ENCODE measurements around the gene LENG1. TPM values are rescaled to one million over a fixed set of nuclear protein-coding genes. Genes with fewer than 3 reads are reported as not detected.

Gene LENG1
- total RNA-seq, 1 donor from 2014 or later = 3.7 TPM

DNA sequence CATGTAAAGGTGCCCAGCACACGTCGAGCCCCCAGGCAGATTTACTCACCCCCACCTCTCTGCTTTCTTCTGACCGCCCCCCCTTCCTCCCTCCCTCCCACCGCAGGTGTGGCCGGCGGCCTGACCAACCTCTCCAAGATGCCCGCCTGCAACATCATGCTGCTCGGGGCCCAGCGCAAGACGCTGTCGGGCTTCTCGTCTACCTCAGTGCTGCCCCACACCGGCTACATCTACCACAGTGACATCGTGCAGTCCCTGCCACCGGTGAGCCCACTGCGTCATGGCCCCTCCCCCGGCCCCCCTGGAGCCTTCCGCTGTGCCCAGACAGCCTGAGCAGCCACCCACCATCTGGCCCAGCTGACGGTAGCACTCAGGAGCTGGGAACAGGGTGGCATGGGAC, 35.1 kb downstream of the LENG1 start:
- DNase-seq = no peak
- H3K27me3 Mint-ChIP-seq (ENCODE audit: unreplicated experiment) = peaks cover 3% of the 10 kb centered on the region
- H3K36me3 Mint-ChIP-seq (ENCODE audit: unreplicated experiment) = no peaks in the 10 kb centered on the region
- no peak overlapping the region for H3K4me3 Mint-ChIP-seq (ENCODE audit: unreplicated experiment)
- H3K4me1 Mint-ChIP-seq (ENCODE audit: low read depth, unreplicated experiment) = no peaks in the 10 kb centered on the region
- peaks cover 2% of the 10 kb centered on the region for H3K9me3 Mint-ChIP-seq (ENCODE audit: unreplicated experiment)
- TF ChIP-seq, protein P1, sequence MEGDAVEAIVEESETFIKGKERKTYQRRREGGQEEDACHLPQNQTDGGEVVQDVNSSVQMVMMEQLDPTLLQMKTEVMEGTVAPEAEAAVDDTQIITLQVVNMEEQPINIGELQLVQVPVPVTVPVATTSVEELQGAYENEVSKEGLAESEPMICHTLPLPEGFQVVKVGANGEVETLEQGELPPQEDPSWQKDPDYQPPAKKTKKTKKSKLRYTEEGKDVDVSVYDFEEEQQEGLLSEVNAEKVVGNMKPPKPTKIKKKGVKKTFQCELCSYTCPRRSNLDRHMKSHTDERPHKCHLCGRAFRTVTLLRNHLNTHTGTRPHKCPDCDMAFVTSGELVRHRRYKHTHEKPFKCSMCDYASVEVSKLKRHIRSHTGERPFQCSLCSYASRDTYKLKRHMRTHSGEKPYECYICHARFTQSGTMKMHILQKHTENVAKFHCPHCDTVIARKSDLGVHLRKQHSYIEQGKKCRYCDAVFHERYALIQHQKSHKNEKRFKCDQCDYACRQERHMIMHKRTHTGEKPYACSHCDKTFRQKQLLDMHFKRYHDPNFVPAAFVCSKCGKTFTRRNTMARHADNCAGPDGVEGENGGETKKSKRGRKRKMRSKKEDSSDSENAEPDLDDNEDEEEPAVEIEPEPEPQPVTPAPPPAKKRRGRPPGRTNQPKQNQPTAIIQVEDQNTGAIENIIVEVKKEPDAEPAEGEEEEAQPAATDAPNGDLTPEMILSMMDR (IDR thresholded peaks at IDR 0.05; ENCODE audit: partially characterized antibody, unreplicated experiment) = no peak
- no peak overlapping the region for H3K27ac Mint-ChIP-seq (ENCODE audit: unreplicated experiment)

DNA sequence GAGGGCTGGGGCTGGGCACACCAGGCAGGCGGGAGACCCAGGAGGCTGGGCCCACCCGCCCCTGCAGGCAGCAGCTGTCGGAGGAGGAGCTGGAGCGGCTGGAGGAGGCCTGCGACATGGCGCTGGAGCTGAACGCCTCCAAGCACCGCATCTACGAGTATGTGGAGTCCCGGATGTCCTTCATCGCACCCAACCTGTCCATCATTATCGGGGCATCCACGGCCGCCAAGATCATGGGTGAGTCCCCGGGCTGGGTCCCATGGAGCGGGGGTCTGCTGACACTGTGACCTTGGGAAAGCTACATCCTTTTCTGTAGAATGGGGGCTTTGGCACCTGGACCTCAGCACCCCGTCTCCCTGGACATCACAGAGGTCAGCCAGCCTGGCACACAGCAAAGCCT, 35.8 kb downstream of the LENG1 start:
- DNase-seq = no peak
- Mint-ChIP-seq H3K27ac (ENCODE audit: unreplicated experiment) (no peak overlapping the region), H3K4me1 (ENCODE audit: low read depth, unreplicated experiment) (no peaks in the 10 kb centered on the region), H3K27me3 (ENCODE audit: unreplicated experiment) (peaks cover 3% of the 10 kb centered on the region), H3K9me3 (ENCODE audit: unreplicated experiment) (peaks cover 2% of the 10 kb centered on the region), H3K4me3 (ENCODE audit: unreplicated experiment) (no peak overlapping the region), H3K36me3 (ENCODE audit: unreplicated experiment) (no peaks in the 10 kb centered on the region)
- TF ChIP-seq, protein P1 (IDR thresholded peaks at IDR 0.05; ENCODE audit: partially characterized antibody, unreplicated experiment) = no peak

DNA sequence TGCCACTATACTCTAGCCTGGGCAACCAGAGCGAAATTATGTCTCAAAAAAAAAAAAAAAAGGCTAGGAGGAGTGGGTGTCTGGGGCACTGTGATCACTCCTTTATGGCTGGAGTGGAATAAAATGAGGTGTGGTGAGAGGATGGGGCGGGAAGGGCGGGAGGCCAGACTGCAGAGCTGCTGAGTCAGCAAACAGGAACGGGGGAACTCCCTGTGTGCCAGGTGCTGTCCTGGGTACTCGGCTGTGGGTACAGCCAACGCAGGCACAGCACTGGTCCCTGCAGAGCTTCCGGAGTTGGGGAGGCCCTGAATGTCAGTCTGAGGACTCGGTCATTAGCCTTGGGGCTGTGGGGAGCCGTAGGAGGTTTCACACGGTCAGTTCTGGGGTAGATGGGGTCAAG, 38.3 kb downstream of the LENG1 start:
- Mint-ChIP-seq H3K4me3 (ENCODE audit: unreplicated experiment) (no peak overlapping the region), H3K9me3 (ENCODE audit: unreplicated experiment) (peaks cover 2% of the 10 kb centered on the region), H3K27me3 (ENCODE audit: unreplicated experiment) (peaks cover 6% of the 10 kb centered on the region), H3K27ac (ENCODE audit: unreplicated experiment) (no peak overlapping the region), H3K36me3 (ENCODE audit: unreplicated experiment) (no peaks in the 10 kb centered on the region), H3K4me1 (ENCODE audit: low read depth, unreplicated experiment) (peaks cover 3% of the 10 kb centered on the region)
- TF ChIP-seq, protein P1 (IDR thresholded peaks at IDR 0.05; ENCODE audit: partially characterized antibody, unreplicated experiment) = no peak
- DNase-seq = no peak

DNA sequence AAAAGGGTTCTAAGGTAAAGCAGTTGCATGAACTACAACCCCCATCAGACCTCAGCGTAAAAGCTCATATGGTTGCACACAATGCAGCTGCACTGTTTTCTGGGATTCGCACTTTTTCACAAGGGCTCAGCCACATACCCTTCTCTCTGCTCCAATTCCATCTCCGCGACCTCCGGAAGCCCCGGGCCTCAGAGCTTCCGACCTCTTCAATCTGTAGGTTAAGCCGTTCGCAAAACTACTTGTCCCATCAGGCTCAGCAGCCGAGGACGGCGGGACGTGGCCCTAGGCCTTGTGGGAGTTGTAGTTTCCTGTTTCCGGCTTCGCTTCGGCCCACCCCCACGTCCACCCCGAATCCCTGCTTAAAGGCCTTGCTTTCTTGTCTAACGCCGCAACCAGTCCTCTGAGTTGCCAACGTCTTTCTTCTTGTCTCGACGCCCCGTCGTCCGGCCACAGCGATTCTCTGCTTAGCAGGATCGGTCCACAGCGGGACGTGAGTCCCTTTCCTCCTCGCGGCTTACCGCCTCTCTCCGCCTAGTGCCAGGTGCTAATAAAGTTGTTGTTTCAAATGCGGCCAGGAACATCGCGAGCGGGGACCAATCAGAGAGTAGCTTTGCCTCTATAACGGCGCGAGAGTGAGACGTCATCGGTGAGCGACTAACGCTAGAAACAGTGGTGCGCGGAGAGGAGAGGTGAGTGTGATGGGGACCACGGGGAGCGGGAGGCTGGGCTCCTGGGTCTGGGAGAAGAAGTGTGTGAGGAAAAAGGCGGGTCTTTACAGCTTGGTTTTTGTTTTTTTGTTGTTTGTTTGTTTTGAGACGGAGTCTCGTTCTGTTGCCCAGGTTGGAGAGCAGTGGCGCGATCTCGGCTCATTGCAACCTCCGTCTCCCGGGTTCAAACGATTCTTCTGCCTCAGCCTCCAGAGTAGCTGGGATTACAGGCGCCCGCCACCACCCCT, 44.1 kb downstream of the LENG1 start, which contains the start of the genes PRPF31 and TFPT:
PRPF31 (plus strand) TSS at position 646 of the 955 bp plus-strand sequence. CDS start 2,525 bp downstream, outside the sequence.
TFPT (minus strand) TSS at position 549 of the 955 bp plus-strand sequence; CDS start at position 161, 388 bp downstream.
- H3K27ac Mint-ChIP-seq (ENCODE audit: unreplicated experiment) = peak within 1 kb of the TSS; percentile 76
- peak within 1 kb of the TSS; percentile 96 for H3K4me3 Mint-ChIP-seq (ENCODE audit: unreplicated experiment)
- TF ChIP-seq, protein P1 (IDR thresholded peaks at IDR 0.05; ENCODE audit: partially characterized antibody, unreplicated experiment) = no peak
- peaks cover 16% of the 10 kb centered on the region for H3K27me3 Mint-ChIP-seq (ENCODE audit: unreplicated experiment)
- peaks cover 8% of the 10 kb centered on the region for H3K36me3 Mint-ChIP-seq (ENCODE audit: unreplicated experiment)
- H3K4me1 Mint-ChIP-seq (ENCODE audit: low read depth, unreplicated experiment) = peaks cover 10% of the 10 kb centered on the region
- peak; percentile 94 for DNase-seq
- H3K9me3 Mint-ChIP-seq (ENCODE audit: unreplicated experiment) = peaks cover 18% of the 10 kb centered on the region

Data from glutamatergic neuron (in vitro differentiated cells).